Liver (tissue), 3 donors: ENCODE data around the gene SEC61B.

Experiments used
- CTCF ChIP-seq: fragments of 150-350 bp; IDR thresholded peaks from 2 replicates; pipeline ENCODE4 v1.5.1; 2017; ENCODE audit warnings: improper control_type of control experiment, low read depth, low read length; ENCODE audit not compliant: missing input control
- FOXA1 ChIP-seq: IDR thresholded peaks from 2 replicates; pipeline ENCODE4 v1.6.1; 2016; ENCODE audit warnings: antibody characterized with exemption
- GABPA ChIP-seq, 2 donors: IDR thresholded peaks in 1 of 2; conservative IDR thresholded peaks in 1 of 2; 2 replicates each; pipeline ENCODE4 v1.6.1; 2016; ENCODE audit warnings: antibody characterized with exemption in 2 of 2, mild to moderate bottlenecking in 1 of 2, moderate library complexity in 1 of 2
- HNF4G ChIP-seq: IDR thresholded peaks from 2 replicates; pipeline ENCODE4 v1.6.1; 2016; ENCODE audit warnings: antibody characterized with exemption
- JUND ChIP-seq, 2 donors: IDR thresholded peaks; 2 replicates each; pipeline ENCODE4 v1.6.1; 2016; ENCODE audit warnings: antibody characterized with exemption in 2 of 2
- MAX ChIP-seq: IDR thresholded peaks from 2 replicates; pipeline ENCODE4 v1.6.1; 2016; ENCODE audit warnings: antibody characterized with exemption
- REST ChIP-seq: IDR thresholded peaks from 2 replicates; pipeline ENCODE4 v1.6.1; 2016; ENCODE audit warnings: antibody characterized with exemption, mild to moderate bottlenecking
- SP1 ChIP-seq: IDR thresholded peaks from 2 replicates; pipeline ENCODE4 v1.6.1; 2018; ENCODE audit warnings: antibody characterized with exemption, mild to moderate bottlenecking
- TAF1 ChIP-seq: conservative IDR thresholded peaks from 2 replicates; pipeline ENCODE4 v1.6.1; 2016; ENCODE audit warnings: antibody characterized with exemption, mild to moderate bottlenecking
- YY1 ChIP-seq: IDR thresholded peaks from 2 replicates; pipeline ENCODE4 v1.6.1; 2016; ENCODE audit warnings: antibody characterized with exemption, mild to moderate bottlenecking
- ZBTB33 ChIP-seq: IDR thresholded peaks from 2 replicates; pipeline ENCODE4 v1.6.1; 2016; ENCODE audit warnings: antibody characterized with exemption
- donor health status: healthy.
- donor health status: healthy.

GRCh38 chr9:99237356-99237755, 15.3 kb downstream of the SEC61B start:
- TF ChIP-seq CTCF (no peak), TAF1 (no peak), FOXA1 (no peak), GABPA (IDR thresholded peaks at IDR 0.05 in 1 of 2, conservative IDR thresholded peaks at IDR 0.05 in 1 of 2) (no peak), JUND (IDR thresholded peaks at IDR 0.05) (no peak), HNF4G (no peak), REST (no peak), ZBTB33 (no peak), SP1 (no peak), MAX (no peak), YY1 (no peak)
